H7 (cell line): ENCODE results near the gene DDAH2. TPM values are rescaled to one million over a fixed set of nuclear protein-coding genes. Genes with fewer than 3 reads are reported as not detected.

Source experiments
- DNase-seq: peaks from one replicate; pipeline ENCODE4 v3.0.0; 2012
- H3K27me3 ChIP-seq: 2 replicates; pipeline ENCODE4 v1.6.0; 2011; ENCODE audit warnings: mild to moderate bottlenecking, low read length; ENCODE audit not compliant: control insufficient read depth, insufficient read depth
- H3K36me3 ChIP-seq: replicated peaks from 2 replicates; pipeline ENCODE4 v1.5.1; 2011; ENCODE audit warnings: low read length; ENCODE audit not compliant: control insufficient read depth, insufficient read depth
- H3K4me3 ChIP-seq: 2 replicates; pipeline ENCODE4 v1.5.1; 2011; ENCODE audit warnings: low read depth, mild to moderate bottlenecking, control low read depth, low read length, moderate library complexity; ENCODE audit not compliant: insufficient read depth
- total RNA-seq: library from RNA; depleted of rRNA; stranded (reverse); fragments of >200 nt; shearing (Covaris generic); gene quantifications from 2 replicates; pipeline ENCODE4 v1.2.3, GENCODE V29; 2014; rRNA removed

Gene DDAH2
- total RNA-seq, 1 experiment from 2014 or later, result 99.2 TPM

DNA sequence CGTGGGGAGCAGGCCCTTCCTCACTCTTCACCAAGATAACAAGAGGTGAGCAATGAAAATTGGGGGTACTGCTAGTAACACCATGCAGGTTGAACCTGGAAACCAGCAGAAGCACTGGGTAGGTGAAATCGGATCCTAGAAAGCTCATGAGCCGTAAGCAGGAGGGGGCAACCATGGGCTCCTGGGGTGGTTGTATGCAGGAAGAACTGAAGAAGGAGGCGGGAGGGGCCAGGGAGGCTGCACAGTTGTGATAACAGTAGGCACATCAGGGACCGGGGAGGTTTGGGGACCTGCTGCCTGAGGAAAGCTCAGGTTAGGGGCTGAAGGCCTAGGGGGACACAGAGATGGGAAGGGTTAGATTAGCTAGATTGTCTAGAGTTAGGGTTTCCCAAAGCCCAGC lies 42.6 kb downstream of the DDAH2 start:
- Histone ChIP-seq H3K27me3 (peaks cover 10% of the 10 kb centered on the region), H3K4me3 (no peak overlapping the region), H3K36me3 (peaks cover 11% of the 10 kb centered on the region)
- no peak for DNase-seq

DNA sequence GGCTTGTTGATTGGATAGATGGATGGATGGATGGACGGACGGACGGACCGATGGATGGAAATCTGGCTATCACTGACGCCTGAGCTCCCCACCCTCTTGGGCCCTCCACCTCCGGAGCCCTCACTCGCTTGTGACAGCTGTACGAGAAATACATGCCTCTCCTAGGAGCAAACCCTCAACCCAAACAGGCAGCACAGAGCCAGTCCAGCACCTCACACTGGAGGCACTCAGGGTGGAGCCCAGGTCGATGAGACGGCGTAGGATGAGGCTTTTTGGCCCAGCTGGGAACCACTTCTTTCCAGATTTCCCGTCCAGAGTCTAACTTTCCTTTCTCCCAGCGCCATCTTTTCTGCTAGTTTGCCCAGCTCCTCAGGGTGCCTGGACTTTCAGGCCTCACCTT lies 45.5 kb downstream of the DDAH2 start:
- Histone ChIP-seq H3K36me3 (peaks cover 3% of the 10 kb centered on the region), H3K4me3 (peak overlapping the region; percentile 47; the same call in 1 of the 2 replicates), H3K27me3 (peaks cover 17% of the 10 kb centered on the region)
- no peak for DNase-seq

- no peaks in the 10 kb centered on the region; the same call in 1 of the 2 replicates for H3K36me3 ChIP-seq
- DNase-seq, result peak; percentile 86
- peaks cover 17% of the 10 kb centered on the region for H3K27me3 ChIP-seq
These were observed 47.9 kb downstream of the DDAH2 start for GRCh38 chr6:31681135-31681671.

GRCh38 chr6:31680226-31681134 lies 48.6 kb downstream of the DDAH2 start, which contains the start of gene LY6G5C:
TSS of gene LY6G5C (minus strand) at chr6:31681067. CDS start at chr6:31680373, 694 bp downstream.
- DNase-seq, result peak; percentile 81
- H3K4me3 ChIP-seq, result peak within 1 kb of the TSS; percentile 38
- H3K36me3 ChIP-seq, result no peaks in the 10 kb centered on the region
- peaks cover 17% of the 10 kb centered on the region for H3K27me3 ChIP-seq

More at GRCh38 chr6:31681135-31681671, 47.9 kb downstream of the DDAH2 start:
- H3K4me3 ChIP-seq, result peak overlapping the region; percentile 38

DNA sequence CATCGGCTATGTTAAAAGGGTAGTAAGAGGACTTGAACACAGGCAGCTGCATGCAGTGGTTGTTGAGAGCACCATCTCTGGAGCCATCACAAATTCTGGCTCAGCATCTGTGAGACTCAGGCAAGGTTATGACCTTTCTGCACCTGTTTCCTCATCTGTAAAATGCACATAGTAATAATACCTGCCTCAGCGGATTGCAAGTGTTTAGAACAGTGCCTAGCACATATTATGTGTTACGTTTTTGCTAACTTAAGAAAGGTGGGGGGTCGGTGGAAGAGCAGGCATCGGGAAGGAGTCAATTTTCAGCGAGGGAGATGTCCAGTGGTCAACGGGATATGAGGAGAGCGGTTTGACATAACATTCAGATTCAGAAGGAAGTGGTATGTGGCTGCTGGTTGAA lies 51.1 kb downstream of the DDAH2 start:
- Histone ChIP-seq H3K27me3 (peaks cover 17% of the 10 kb centered on the region), H3K4me3 (no peak overlapping the region), H3K36me3 (no peaks in the 10 kb centered on the region)
- DNase-seq, result no peak

Other genes starting within 250 kb of the DDAH2 start
- gene MICB, start 231.2 kb downstream of the DDAH2 start, total RNA-seq, result 50.3 and 55.4 TPM in 2 replicates
- not detected in 2 replicates for gene MCCD1, start 200.3 kb downstream of the DDAH2 start, total RNA-seq
- 787 and 872 TPM in 2 replicates for gene DDX39B, start 187.3 kb downstream of the DDAH2 start, total RNA-seq
- gene ATP6V1G2, start 182.7 kb downstream of the DDAH2 start, total RNA-seq, result 3.5 and 7.0 TPM in 2 replicates
- gene NFKBIL1, start 181.7 kb downstream of the DDAH2 start, total RNA-seq, result 33.2 and 34.2 TPM in 2 replicates
- gene LTA, start 157.0 kb downstream of the DDAH2 start, total RNA-seq, result 0.44 TPM in 1 of 2 replicates, not detected in the other
- gene TNF, start 153.7 kb downstream of the DDAH2 start, total RNA-seq, result not detected in 2 replicates
- gene LTB, start 146.9 kb downstream of the DDAH2 start, total RNA-seq, result 0.35 TPM in 1 of 2 replicates, not detected in the other
- gene LST1, start 143.0 kb downstream of the DDAH2 start, total RNA-seq, result not detected in 2 replicates
- not detected in 2 replicates for gene NCR3, start 136.3 kb downstream of the DDAH2 start, total RNA-seq
- 0.48 and 1.4 TPM in 2 replicates for gene AIF1, start 114.1 kb downstream of the DDAH2 start, total RNA-seq
- gene PRRC2A, start 108.6 kb downstream of the DDAH2 start, total RNA-seq, result 163 and 176 TPM in 2 replicates
- gene BAG6, start 76.6 kb downstream of the DDAH2 start, total RNA-seq, result 320 and 331 TPM in 2 replicates
- gene APOM, start 73.4 kb downstream of the DDAH2 start, total RNA-seq, result 3.3 and 4.2 TPM in 2 replicates
- 17.3 and 17.6 TPM in 2 replicates for gene C6orf47, start 68.5 kb downstream of the DDAH2 start, total RNA-seq
- 28.6 and 33.3 TPM in 2 replicates for gene GPANK1, start 64.3 kb downstream of the DDAH2 start, total RNA-seq
- gene CSNK2B, start 63.2 kb downstream of the DDAH2 start, total RNA-seq, result 197 and 224 TPM in 2 replicates
- gene LY6G5B, start 59.3 kb downstream of the DDAH2 start, total RNA-seq, result 2.9 and 4.2 TPM in 2 replicates
- 0.70 and 2.0 TPM in 2 replicates for gene LY6G5C, start 48.2 kb downstream of the DDAH2 start, total RNA-seq
- 35.7 and 39.7 TPM in 2 replicates for gene ABHD16A, start 26.0 kb downstream of the DDAH2 start, total RNA-seq
- gene LY6G6F, start 22.4 kb downstream of the DDAH2 start, total RNA-seq, result not detected in 2 replicates
- gene LY6G6D, start 14.0 kb downstream of the DDAH2 start, total RNA-seq, result 2.8 TPM in 1 of 2 replicates, not detected in the other
- gene LY6G6C, start 7.6 kb downstream of the DDAH2 start, total RNA-seq, result not detected in 2 replicates
- gene MPIG6B, start 5.9 kb downstream of the DDAH2 start, total RNA-seq, result not detected in 2 replicates
- 456 and 621 TPM in 2 replicates for gene CLIC1, start 7.2 kb upstream of the DDAH2 start, total RNA-seq
- gene MSH5, start 10.7 kb upstream of the DDAH2 start, total RNA-seq, result 19.5 and 28.4 TPM in 2 replicates
- gene SAPCD1, start 33.4 kb upstream of the DDAH2 start, total RNA-seq, result 1.8 and 7.7 TPM in 2 replicates
- gene VWA7, start 48.0 kb upstream of the DDAH2 start, total RNA-seq, result 0.44 and 2.1 TPM in 2 replicates
- 114 and 115 TPM in 2 replicates for gene VARS1, start 66.5 kb upstream of the DDAH2 start, total RNA-seq
- 108 and 150 TPM in 2 replicates for gene LSM2, start 77.7 kb upstream of the DDAH2 start, total RNA-seq
- 0.15 and 0.55 TPM in 2 replicates for gene HSPA1L, start 86.0 kb upstream of the DDAH2 start, total RNA-seq
- 45.7 and 58.5 TPM in 2 replicates for gene HSPA1A, start 86.2 kb upstream of the DDAH2 start, total RNA-seq
- gene HSPA1B, start 98.4 kb upstream of the DDAH2 start, total RNA-seq, result 63.3 and 70.4 TPM in 2 replicates
- gene NEU1, start 133.5 kb upstream of the DDAH2 start, total RNA-seq, result 56.2 and 58.6 TPM in 2 replicates
- 0.42 and 0.48 TPM in 2 replicates for gene SLC44A4, start 149.7 kb upstream of the DDAH2 start, total RNA-seq
- 134 and 136 TPM in 2 replicates for gene EHMT2, start 168.4 kb upstream of the DDAH2 start, total RNA-seq
- gene ZBTB12, start 172.8 kb upstream of the DDAH2 start, total RNA-seq, result 7.9 and 8.7 TPM in 2 replicates
- gene C2, start 198.4 kb upstream of the DDAH2 start, total RNA-seq, result 0.63 and 1.7 TPM in 2 replicates
- not detected in 2 replicates for gene CFB, start 216.8 kb upstream of the DDAH2 start, total RNA-seq
- 109 and 115 TPM in 2 replicates for gene NELFE, start 229.7 kb upstream of the DDAH2 start, total RNA-seq
- 47.2 and 57.6 TPM in 2 replicates for gene SKIC2, start 229.9 kb upstream of the DDAH2 start, total RNA-seq
- 18.8 and 19.9 TPM in 2 replicates for gene DXO, start 242.8 kb upstream of the DDAH2 start, total RNA-seq